OCI-LY7 (cell line): ENCODE results near the gene MRPL55. TPM values are rescaled to one million over a fixed set of nuclear protein-coding genes. Genes with fewer than 3 reads are reported as not detected.

ENCODE experiments used
- BruUV-seq: library from RNA; stranded (reverse); fragments of 400-500 nt; replicated peaks from 2 replicates; lab custom pipeline; 2021; lab: Mats Ljungman, UMichigan
- CTCF ChIA-PET: fragments of 300-600 bp; sonication (Branson Sonifier 250); formaldehyde crosslinking; loops from one replicate; lab custom pipeline; 2022; ENCODE audit warnings: antibody characterized with exemption; ENCODE audit not compliant: unreplicated experiment; lab: Charles Lee
- POLR2A ChIA-PET: fragments of 300-600 bp; sonication (Branson Sonifier 250); formaldehyde crosslinking; loops from one replicate; lab custom pipeline; 2022; ENCODE audit warnings: antibody characterized with exemption; lab: Charles Lee
- DNase-seq: peaks from one replicate; pipeline ENCODE4 v3.0.0-alpha.2; 2015; ENCODE audit warnings: low spot score
- H2AFZ ChIP-seq: fragments of 200-600 bp; sonication (generic), shearing (Covaris generic); 2 replicates; pipeline ENCODE4 v1.6.1; 2014; ENCODE audit warnings: mild to moderate bottlenecking, antibody characterized with exemption, low read length, moderate library complexity
- H3K27ac ChIP-seq: fragments of 200-600 bp; sonication (generic); 2 replicates; pipeline ENCODE4 v1.5.1; 2014; ENCODE audit warnings: mixed run types, low read depth, mild to moderate bottlenecking, moderate library complexity, low read length, inconsistent platforms; ENCODE audit not compliant: poor library complexity, severe bottlenecking
- H3K36me3 ChIP-seq: fragments of 200-600 bp; sonication (generic); 2 replicates; pipeline ENCODE4 v1.6.1; 2014; ENCODE audit warnings: mild to moderate bottlenecking, antibody characterized with exemption, low read length, moderate library complexity, mixed read lengths; ENCODE audit not compliant: insufficient read depth
- H3K4me1 ChIP-seq: fragments of 200-600 bp; sonication (generic); 2 replicates; pipeline ENCODE4 v1.5.1; 2014; ENCODE audit warnings: mild to moderate bottlenecking, low read length; ENCODE audit not compliant: insufficient read depth, poor library complexity, severe bottlenecking
- H3K4me2 ChIP-seq: fragments of 200-600 bp; sonication (generic); 2 replicates; pipeline ENCODE4 v1.6.1; 2014; ENCODE audit warnings: mild to moderate bottlenecking, low read length
- H3K4me3 ChIP-seq: fragments of 200-600 bp; sonication (generic); 2 replicates; pipeline ENCODE4 v1.5.1; 2014; ENCODE audit warnings: mild to moderate bottlenecking, low read depth, low read length; ENCODE audit not compliant: poor library complexity, severe bottlenecking
- H3K79me2 ChIP-seq: fragments of 200-600 bp; sonication (generic); 2 replicates; pipeline ENCODE4 v1.6.1; 2016; ENCODE audit warnings: low read depth, mild to moderate bottlenecking, low read length, moderate library complexity, mixed read lengths; ENCODE audit not compliant: insufficient read depth
- H3K9me2 ChIP-seq: fragments of 200-600 bp; sonication (generic); 2 replicates; pipeline ENCODE4 v1.6.1; 2016; ENCODE audit warnings: mild to moderate bottlenecking, low read length, mixed read lengths; ENCODE audit not compliant: insufficient read depth
- H3K9me3 ChIP-seq: fragments of 200-600 bp; sonication (generic); 2 replicates; pipeline ENCODE4 v1.6.1; 2014; ENCODE audit warnings: mild to moderate bottlenecking, mixed run types, low read length, mixed read lengths
- H4K20me1 ChIP-seq: fragments of 200-600 bp; sonication (generic); 2 replicates; pipeline ENCODE4 v1.6.1; 2014; ENCODE audit warnings: mild to moderate bottlenecking, antibody characterized with exemption, low read length, moderate library complexity, mixed read lengths; ENCODE audit not compliant: insufficient read depth
- CTCF ChIP-seq: fragments of 200-600 bp; sonication (generic); conservative IDR thresholded peaks from 2 replicates; pipeline ENCODE4 v1.5.1; 2014; ENCODE audit warnings: mild to moderate bottlenecking, antibody characterized with exemption, low read length, moderate library complexity, mixed read lengths
- EZH2phosphoT487 ChIP-seq: fragments of 200-600 bp; sonication (generic); IDR thresholded peaks from 2 replicates; pipeline ENCODE4 v1.6.1; 2018; ENCODE audit warnings: low read depth, borderline replicate concordance, mild to moderate bottlenecking, mixed run types, antibody characterized with exemption, low read length, moderate library complexity, mixed read lengths
- intact Hi-C: fragments of 100-400 bp; cut with micrococcal nuclease; formaldehyde crosslinking; loops from one replicate; pipeline ENCODE4 v1.10.0; 2022; ENCODE audit not compliant: unreplicated experiment
- total RNA-seq, 2 experiments: library from RNA; depleted of rRNA in 1 of 2; stranded (reverse); fragments of >200 nt in 1 of 2; shearing (Covaris generic) in 1 of 2; gene quantifications; 2 replicates each; pipeline ENCODE4 v1.2.3, GENCODE V29; 2014 to 2022

Gene MRPL55
- total RNA-seq, 2 experiments from 2014 or later, result 50.0 to 92.8 TPM

GRCh38 chr1:228105996-228106799 lies 2.9 kb downstream of the MRPL55 start:
- POLR2A ChIA-PET, result interaction anchor here (0.6 to 1.2 kb wide), 5 partner anchors 22 to 1355 kb away, joined by 3 to 4 read pairs (median 3); no protein-coding TSS in a partner anchor
- TF ChIP-seq EZH2phosphoT487 (no peak), CTCF (no peak)
- BruUV-seq, result no TSS peak
- Histone ChIP-seq H2AFZ (no peak overlapping the region), H3K4me2 (no peak overlapping the region), H3K4me1 (peaks cover 35% of the 10 kb centered on the region), H4K20me1 (no peaks in the 10 kb centered on the region; the same call in 1 of the 2 replicates), H3K27ac (no peak overlapping the region), H3K9me3 (no peaks in the 10 kb centered on the region), H3K79me2 (peaks cover 8% of the 10 kb centered on the region), H3K36me3 (peaks cover 14% of the 10 kb centered on the region; the same call in 1 of the 2 replicates), H3K4me3 (no peak overlapping the region), H3K9me2 (no peaks in the 10 kb centered on the region)
- CTCF ChIA-PET, result no interaction called here
- intact Hi-C loops, result no loop called here
- no peak for DNase-seq

- Histone ChIP-seq H3K9me2 (no peaks in the 10 kb centered on the region), H3K9me3 (no peaks in the 10 kb centered on the region), H3K79me2 (peaks cover 8% of the 10 kb centered on the region), H3K4me2 (no peak overlapping the region), H2AFZ (no peak overlapping the region), H3K4me3 (no peak overlapping the region), H3K36me3 (peaks cover 21% of the 10 kb centered on the region; the same call in 1 of the 2 replicates), H3K27ac (no peak overlapping the region), H4K20me1 (no peaks in the 10 kb centered on the region; the same call in 1 of the 2 replicates), H3K4me1 (peaks cover 36% of the 10 kb centered on the region)
- intact Hi-C loops, result no loop called here
- no TSS peak for BruUV-seq
- no peak for DNase-seq
- ChIA-PET CTCF (no interaction called here), POLR2A (interaction anchor here (0.9 kb wide), 1 partner anchor 21 kb away, joined by 3 read pairs; no protein-coding TSS in a partner anchor)
- TF ChIP-seq EZH2phosphoT487 (no peak), CTCF (no peak)
Observed at GRCh38 chr1:228105270-228105995, 3.7 kb downstream of the MRPL55 start.
